ENCODE measurements around the gene TPRG1L.

The TPRG1L gene

GRCh38 chr1:3595949-3596348, 28.9 kb upstream of the TPRG1L start:
- H3K9ac ChIP-seq (ENCODE audit: low read length) = no peak overlapping the region
- no peak overlapping the region for H3K27ac ChIP-seq (ENCODE audit: low read depth, low read length)
- peaks cover 4% of the 10 kb centered on the region for H3K4me1 ChIP-seq (ENCODE audit: insufficient read depth, low read length)
- no peaks in the 10 kb centered on the region for H3K36me3 ChIP-seq (ENCODE audit: insufficient read depth, low read length)
- peaks cover 0 to 5% of the 10 kb centered on the region in 2 donors for H3K27me3 ChIP-seq (ENCODE audit: control insufficient read depth in 1 of 2, insufficient read depth in 2 of 2, low read length in 2 of 2)
- no peaks in the 10 kb centered on the region for H3K9me3 ChIP-seq (ENCODE audit: low read length)
- no peak overlapping the region for H3K4me3 ChIP-seq (ENCODE audit: low read depth in 1 of 2, low read length in 2 of 2)

DNA sequence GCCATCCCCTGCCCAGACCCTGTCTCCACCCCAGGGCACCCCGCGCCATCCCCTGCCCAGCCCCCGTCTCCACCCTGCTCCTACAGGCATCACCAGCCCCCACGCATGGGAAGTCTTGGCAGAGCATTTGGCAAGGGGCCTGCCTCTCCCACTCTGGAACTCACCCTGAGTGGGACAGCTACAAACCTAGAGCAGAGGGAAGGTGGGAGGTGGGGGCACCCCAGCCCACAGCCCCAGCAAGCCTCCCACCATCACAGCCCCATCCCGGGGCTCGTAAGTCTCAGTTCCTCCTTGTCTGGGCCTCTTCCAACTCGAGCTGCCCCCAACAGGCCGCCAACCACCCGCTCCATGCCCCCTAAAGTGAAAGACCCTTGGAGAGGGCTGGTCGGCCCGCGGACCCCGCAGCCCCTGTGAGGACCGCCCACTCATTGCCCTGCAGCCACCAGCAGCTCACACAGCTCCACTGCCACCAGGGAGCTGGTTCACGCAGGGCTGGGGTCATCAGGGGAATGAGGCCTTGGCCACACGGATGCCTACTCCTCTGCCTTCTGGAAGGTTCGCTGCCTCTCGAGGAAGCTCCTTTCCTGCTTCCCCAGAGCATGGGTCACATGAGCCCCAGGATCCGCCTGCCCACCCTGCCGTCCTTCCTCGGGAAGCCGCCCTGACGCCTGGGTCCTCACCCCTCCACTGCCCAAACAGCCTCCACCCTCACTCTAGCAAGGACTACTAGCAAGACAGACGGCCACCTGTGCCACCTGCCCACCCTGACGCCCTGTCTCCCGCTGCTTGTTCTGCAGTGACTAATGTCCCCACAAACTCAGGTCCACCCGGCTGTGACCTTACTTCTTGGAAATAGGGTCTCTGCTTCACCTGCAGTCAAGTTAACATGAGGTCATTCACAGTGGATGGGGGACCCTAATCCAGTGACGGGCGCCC, 27.9 kb upstream of the TPRG1L start:
- Histone ChIP-seq H3K36me3 (ENCODE audit: insufficient read depth, low read length) (no peaks in the 10 kb centered on the region), H3K4me1 (ENCODE audit: insufficient read depth, low read length) (peaks cover 4% of the 10 kb centered on the region), H3K9ac (ENCODE audit: low read length) (no peak overlapping the region), H3K9me3 (ENCODE audit: low read length) (no peaks in the 10 kb centered on the region), H3K4me3 (ENCODE audit: low read depth in 1 of 2, low read length in 2 of 2) (no peak overlapping the region), H3K27ac (ENCODE audit: low read depth, low read length) (no peak overlapping the region), H3K27me3 (ENCODE audit: control insufficient read depth in 1 of 2, insufficient read depth in 2 of 2, low read length in 2 of 2) (peaks cover 0 to 5% of the 10 kb centered on the region in 2 donors)

- Histone ChIP-seq H3K27me3 (ENCODE audit: control insufficient read depth in 1 of 2, insufficient read depth in 2 of 2, low read length in 2 of 2) (peaks cover 0 to 5% of the 10 kb centered on the region in 2 donors), H3K36me3 (ENCODE audit: insufficient read depth, low read length) (no peaks in the 10 kb centered on the region), H3K27ac (ENCODE audit: low read depth, low read length) (no peak overlapping the region), H3K4me1 (ENCODE audit: insufficient read depth, low read length) (peaks cover 4% of the 10 kb centered on the region), H3K4me3 (ENCODE audit: low read depth in 1 of 2, low read length in 2 of 2) (no peak overlapping the region), H3K9me3 (ENCODE audit: low read length) (no peaks in the 10 kb centered on the region), H3K9ac (ENCODE audit: low read length) (no peak overlapping the region)
These were observed 27.2 kb upstream of the TPRG1L start for GRCh38 chr1:3597599-3597964.

DNA sequence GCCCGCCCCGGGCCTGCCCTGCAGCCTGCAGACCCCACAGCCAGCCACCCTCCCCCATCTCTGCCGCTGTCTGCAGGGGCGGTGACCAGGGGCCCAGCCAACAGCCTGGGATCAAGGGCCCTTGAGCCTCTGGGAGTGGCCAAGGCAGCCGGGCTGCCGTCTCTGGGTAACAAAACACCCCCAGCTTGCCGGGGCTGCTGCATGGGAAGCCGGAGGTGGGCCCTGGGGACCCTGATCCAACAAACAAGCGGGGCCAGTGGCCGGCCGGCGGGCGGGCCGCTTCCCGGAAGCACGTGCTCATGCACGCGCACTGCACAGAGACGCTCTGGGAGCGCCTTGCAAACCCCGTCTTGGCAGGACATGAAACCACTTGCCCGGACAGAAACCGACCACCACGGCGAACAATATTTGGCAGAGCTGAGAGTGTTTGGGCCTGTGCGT, 26.7 kb upstream of the TPRG1L start:
- no peaks in the 10 kb centered on the region for H3K9me3 ChIP-seq (ENCODE audit: low read length)
- peaks cover 0 to 5% of the 10 kb centered on the region in 2 donors for H3K27me3 ChIP-seq (ENCODE audit: control insufficient read depth in 1 of 2, insufficient read depth in 2 of 2, low read length in 2 of 2)
- peaks cover 4% of the 10 kb centered on the region for H3K4me1 ChIP-seq (ENCODE audit: insufficient read depth, low read length)
- no peak overlapping the region for H3K9ac ChIP-seq (ENCODE audit: low read length)
- no peak overlapping the region for H3K4me3 ChIP-seq (ENCODE audit: low read depth in 1 of 2, low read length in 2 of 2)
- H3K27ac ChIP-seq (ENCODE audit: low read depth, low read length) = no peak overlapping the region
- no peaks in the 10 kb centered on the region for H3K36me3 ChIP-seq (ENCODE audit: insufficient read depth, low read length)

GRCh38 chr1:3598522-3599285, 26.1 kb upstream of the TPRG1L start:
- H3K4me3 ChIP-seq (ENCODE audit: low read depth in 1 of 2, low read length in 2 of 2) = no peak overlapping the region
- peaks cover 4% of the 10 kb centered on the region for H3K4me1 ChIP-seq (ENCODE audit: insufficient read depth, low read length)
- H3K36me3 ChIP-seq (ENCODE audit: insufficient read depth, low read length) = no peaks in the 10 kb centered on the region
- no peak overlapping the region for H3K9ac ChIP-seq (ENCODE audit: low read length)
- H3K9me3 ChIP-seq (ENCODE audit: low read length) = no peaks in the 10 kb centered on the region
- H3K27ac ChIP-seq (ENCODE audit: low read depth, low read length) = no peak overlapping the region
- peaks cover 0 to 5% of the 10 kb centered on the region in 2 donors for H3K27me3 ChIP-seq (ENCODE audit: control insufficient read depth in 1 of 2, insufficient read depth in 2 of 2, low read length in 2 of 2)

- Histone ChIP-seq H3K4me1 (ENCODE audit: insufficient read depth, low read length) (peaks cover 4% of the 10 kb centered on the region), H3K4me3 (ENCODE audit: low read depth in 1 of 2, low read length in 2 of 2) (no peak overlapping the region), H3K36me3 (ENCODE audit: insufficient read depth, low read length) (no peaks in the 10 kb centered on the region), H3K9ac (ENCODE audit: low read length) (no peak overlapping the region), H3K27ac (ENCODE audit: low read depth, low read length) (no peak overlapping the region), H3K9me3 (ENCODE audit: low read length) (no peaks in the 10 kb centered on the region), H3K27me3 (ENCODE audit: control insufficient read depth in 1 of 2, insufficient read depth in 2 of 2, low read length in 2 of 2) (peaks cover 0 to 5% of the 10 kb centered on the region in 2 donors)
These were observed 25.5 kb upstream of the TPRG1L start for GRCh38 chr1:3599286-3599811.

- Histone ChIP-seq H3K9ac (ENCODE audit: low read length) (no peak overlapping the region), H3K4me1 (ENCODE audit: insufficient read depth, low read length) (peaks cover 4% of the 10 kb centered on the region), H3K27me3 (ENCODE audit: control insufficient read depth in 1 of 2, insufficient read depth in 2 of 2, low read length in 2 of 2) (peaks cover 0 to 5% of the 10 kb centered on the region in 2 donors)
These were observed 25.0 kb upstream of the TPRG1L start for GRCh38 chr1:3599816-3600215.

DNA sequence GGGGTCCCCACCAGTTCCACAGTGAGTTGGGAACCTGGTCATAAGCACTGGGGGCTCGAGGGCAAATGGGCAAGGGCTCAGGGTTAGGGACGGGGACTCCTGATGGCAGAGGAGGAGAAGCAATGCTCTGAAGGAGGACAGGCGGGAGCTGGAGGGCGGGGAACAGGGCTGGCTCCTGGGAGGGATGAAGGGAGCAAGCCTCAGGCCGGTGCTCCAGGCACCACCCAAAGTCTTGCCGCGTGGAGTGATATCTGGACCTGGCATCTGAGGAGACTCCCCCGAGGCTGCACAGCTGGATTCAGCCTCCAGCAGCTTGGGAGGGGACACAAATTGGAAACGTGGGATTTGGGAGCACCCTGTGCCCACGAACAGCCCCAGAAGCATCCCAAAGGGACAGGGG, 24.5 kb upstream of the TPRG1L start:
- no peaks in the 10 kb centered on the region for H3K9me3 ChIP-seq (ENCODE audit: low read length)
- H3K4me3 ChIP-seq (ENCODE audit: low read depth in 1 of 2, low read length in 2 of 2) = no peak overlapping the region
- H3K27me3 ChIP-seq (ENCODE audit: control insufficient read depth in 1 of 2, insufficient read depth in 2 of 2, low read length in 2 of 2) = peaks cover 0 to 5% of the 10 kb centered on the region in 2 donors
- no peak overlapping the region for H3K27ac ChIP-seq (ENCODE audit: low read depth, low read length)
- H3K36me3 ChIP-seq (ENCODE audit: insufficient read depth, low read length) = no peaks in the 10 kb centered on the region
- H3K9ac ChIP-seq (ENCODE audit: low read length) = no peak overlapping the region
- peaks cover 4% of the 10 kb centered on the region for H3K4me1 ChIP-seq (ENCODE audit: insufficient read depth, low read length)

More at GRCh38 chr1:3599816-3600215, 25.0 kb upstream of the TPRG1L start:
- Histone ChIP-seq H3K4me3 (ENCODE audit: low read depth in 1 of 2, low read length in 2 of 2) (no peak overlapping the region), H3K36me3 (ENCODE audit: insufficient read depth, low read length) (no peaks in the 10 kb centered on the region), H3K27ac (ENCODE audit: low read depth, low read length) (no peak overlapping the region), H3K9me3 (ENCODE audit: low read length) (no peaks in the 10 kb centered on the region)

DNA sequence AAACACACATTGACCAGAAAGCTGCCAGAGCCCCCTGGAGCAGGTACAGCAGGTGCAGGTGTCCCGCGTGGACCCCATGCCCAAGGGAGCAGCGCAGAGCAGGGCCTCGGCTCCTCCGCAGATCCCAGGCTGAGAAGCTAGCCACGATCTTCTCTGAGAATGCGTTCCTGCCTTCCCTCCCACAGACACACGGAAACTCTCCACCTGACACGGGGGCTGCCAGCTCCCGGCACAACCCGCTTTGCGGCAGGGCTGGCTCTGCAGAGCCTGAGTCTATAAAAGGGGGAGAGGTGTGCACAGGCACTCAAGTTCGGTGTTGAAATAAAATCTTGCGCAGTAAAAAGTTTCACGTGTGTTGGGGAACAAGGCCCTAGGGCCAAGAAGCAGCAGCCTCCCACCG, 23.1 kb upstream of the TPRG1L start:
- Histone ChIP-seq H3K27ac (ENCODE audit: low read depth, low read length) (no peak overlapping the region), H3K27me3 (ENCODE audit: control insufficient read depth in 1 of 2, insufficient read depth in 2 of 2, low read length in 2 of 2) (peaks cover 0 to 10% of the 10 kb centered on the region in 2 donors), H3K9me3 (ENCODE audit: low read length) (no peaks in the 10 kb centered on the region), H3K4me1 (ENCODE audit: insufficient read depth, low read length) (peaks cover 4% of the 10 kb centered on the region), H3K9ac (ENCODE audit: low read length) (no peak overlapping the region), H3K36me3 (ENCODE audit: insufficient read depth, low read length) (no peaks in the 10 kb centered on the region), H3K4me3 (ENCODE audit: low read depth in 1 of 2, low read length in 2 of 2) (no peak overlapping the region)

GRCh38 chr1:3602375-3602774, 22.4 kb upstream of the TPRG1L start:
- Histone ChIP-seq H3K27me3 (ENCODE audit: control insufficient read depth in 1 of 2, insufficient read depth in 2 of 2, low read length in 2 of 2) (peaks cover 0 to 10% of the 10 kb centered on the region in 2 donors), H3K9ac (ENCODE audit: low read length) (no peak overlapping the region), H3K27ac (ENCODE audit: low read depth, low read length) (no peak overlapping the region), H3K9me3 (ENCODE audit: low read length) (no peaks in the 10 kb centered on the region), H3K4me1 (ENCODE audit: insufficient read depth, low read length) (peaks cover 4% of the 10 kb centered on the region), H3K4me3 (ENCODE audit: low read depth in 1 of 2, low read length in 2 of 2) (no peak overlapping the region), H3K36me3 (ENCODE audit: insufficient read depth, low read length) (no peaks in the 10 kb centered on the region)

GRCh38 chr1:3603156-3603555, 21.7 kb upstream of the TPRG1L start:
- no peaks in the 10 kb centered on the region for H3K36me3 ChIP-seq (ENCODE audit: insufficient read depth, low read length)
- no peak overlapping the region for H3K4me3 ChIP-seq (ENCODE audit: low read depth in 1 of 2, low read length in 2 of 2)
- peaks cover 0 to 10% of the 10 kb centered on the region in 2 donors for H3K27me3 ChIP-seq (ENCODE audit: control insufficient read depth in 1 of 2, insufficient read depth in 2 of 2, low read length in 2 of 2)
- no peak overlapping the region for H3K27ac ChIP-seq (ENCODE audit: low read depth, low read length)
- no peak overlapping the region for H3K9ac ChIP-seq (ENCODE audit: low read length)
- no peaks in the 10 kb centered on the region for H3K9me3 ChIP-seq (ENCODE audit: low read length)
- H3K4me1 ChIP-seq (ENCODE audit: insufficient read depth, low read length) = no peaks in the 10 kb centered on the region
